Inferior parietal cortex (tissue), 1 donor: ENCODE results near the gene GPX4.
A peak's percentile ranks its signal among the peaks of the same experiment; 100 is the strongest.

Source experiments
- DNase-seq: peaks from one replicate; pipeline ENCODE4 v3.0.0-alpha.2; 2016; ENCODE audit errors: extremely low spot score

GPX4 gene

DNA sequence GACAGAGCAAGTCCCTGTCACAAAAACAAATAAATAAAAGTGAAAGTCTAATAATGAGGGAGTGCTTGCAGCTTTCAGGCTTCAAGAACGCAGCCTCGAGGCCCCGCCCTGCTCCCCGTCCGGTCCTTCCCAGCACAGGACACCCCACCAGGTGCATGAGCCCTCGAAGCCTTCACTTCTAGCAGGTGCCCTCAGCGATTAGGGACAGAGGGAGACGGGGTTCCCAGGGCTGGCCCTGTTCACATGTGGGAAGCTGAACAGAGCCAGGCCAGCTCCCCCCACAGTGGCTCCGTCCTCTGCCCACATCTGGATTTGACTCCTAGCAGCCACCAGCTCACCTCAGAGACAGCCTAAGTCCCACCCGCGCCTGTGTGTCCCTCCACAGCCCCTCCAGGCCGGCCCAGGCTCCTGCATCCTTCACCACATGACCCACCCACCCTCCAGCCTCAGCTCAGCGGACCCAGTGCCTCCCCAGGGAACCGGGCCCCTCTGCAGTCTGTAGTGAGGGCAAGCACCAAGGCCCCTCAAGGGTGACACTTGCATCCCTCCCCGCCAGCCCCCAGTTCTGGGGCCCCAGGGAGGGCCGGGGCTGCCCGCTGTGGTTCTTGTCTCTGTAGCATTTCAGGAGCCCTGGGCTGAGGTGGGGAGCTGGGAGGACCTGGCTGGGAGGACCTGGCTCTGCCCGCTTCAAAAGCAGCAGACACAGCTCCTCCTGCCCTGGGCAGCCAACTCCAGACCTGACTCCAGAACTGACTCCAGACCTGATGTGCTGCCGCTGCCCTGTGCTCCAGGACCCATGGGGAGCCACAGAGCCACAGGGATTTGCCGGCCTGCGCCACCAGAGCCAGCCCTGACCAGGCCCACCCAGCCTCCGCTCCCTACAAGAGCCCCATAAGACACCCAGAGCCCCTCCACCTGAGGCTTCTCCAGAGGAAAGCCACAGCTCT, 27.2 kb downstream of the GPX4 start:
- DNase-seq: no peak

DNA sequence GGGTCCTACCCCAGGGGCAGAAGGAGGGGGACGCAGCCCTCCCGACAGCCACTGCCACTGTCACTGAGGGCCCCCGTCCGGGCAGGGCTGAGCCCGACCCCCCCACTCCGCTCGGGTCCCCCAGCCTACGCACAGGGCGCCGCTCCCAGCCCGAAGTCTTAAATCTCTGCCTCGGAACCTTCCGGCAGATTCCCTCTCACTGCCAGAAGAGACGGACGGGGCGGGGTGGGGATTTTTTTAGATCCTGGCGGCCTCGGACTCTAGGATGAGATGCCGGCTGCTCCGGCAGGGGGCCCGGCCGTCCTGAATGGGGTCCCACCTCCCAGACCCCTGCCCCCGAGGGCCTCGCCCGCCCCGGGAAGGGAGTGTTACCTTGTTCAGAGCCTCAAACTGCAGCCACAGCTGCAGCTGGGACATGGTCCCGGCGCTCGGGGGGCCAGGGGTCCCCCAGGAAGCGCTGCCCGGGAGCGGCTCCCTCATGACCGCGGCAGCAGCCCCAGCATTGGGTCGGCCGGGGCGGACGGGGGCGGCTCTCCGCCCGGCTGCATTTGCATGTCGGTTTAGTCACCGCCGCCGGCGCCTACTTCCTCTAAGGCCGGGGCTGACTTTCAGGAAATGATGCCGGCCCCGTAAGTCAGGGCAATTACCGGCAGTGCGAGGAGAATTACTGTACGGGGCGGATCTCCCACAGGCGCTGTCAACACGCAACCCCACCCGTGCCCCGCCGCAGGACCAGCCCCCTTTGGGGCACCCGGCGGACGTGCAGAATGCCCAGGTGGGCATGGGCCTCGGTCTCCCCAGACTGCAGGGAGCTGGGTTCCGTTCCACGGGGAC, 28.1 kb downstream of the GPX4 start:
- DNase-seq: peak; percentile 8

DNA sequence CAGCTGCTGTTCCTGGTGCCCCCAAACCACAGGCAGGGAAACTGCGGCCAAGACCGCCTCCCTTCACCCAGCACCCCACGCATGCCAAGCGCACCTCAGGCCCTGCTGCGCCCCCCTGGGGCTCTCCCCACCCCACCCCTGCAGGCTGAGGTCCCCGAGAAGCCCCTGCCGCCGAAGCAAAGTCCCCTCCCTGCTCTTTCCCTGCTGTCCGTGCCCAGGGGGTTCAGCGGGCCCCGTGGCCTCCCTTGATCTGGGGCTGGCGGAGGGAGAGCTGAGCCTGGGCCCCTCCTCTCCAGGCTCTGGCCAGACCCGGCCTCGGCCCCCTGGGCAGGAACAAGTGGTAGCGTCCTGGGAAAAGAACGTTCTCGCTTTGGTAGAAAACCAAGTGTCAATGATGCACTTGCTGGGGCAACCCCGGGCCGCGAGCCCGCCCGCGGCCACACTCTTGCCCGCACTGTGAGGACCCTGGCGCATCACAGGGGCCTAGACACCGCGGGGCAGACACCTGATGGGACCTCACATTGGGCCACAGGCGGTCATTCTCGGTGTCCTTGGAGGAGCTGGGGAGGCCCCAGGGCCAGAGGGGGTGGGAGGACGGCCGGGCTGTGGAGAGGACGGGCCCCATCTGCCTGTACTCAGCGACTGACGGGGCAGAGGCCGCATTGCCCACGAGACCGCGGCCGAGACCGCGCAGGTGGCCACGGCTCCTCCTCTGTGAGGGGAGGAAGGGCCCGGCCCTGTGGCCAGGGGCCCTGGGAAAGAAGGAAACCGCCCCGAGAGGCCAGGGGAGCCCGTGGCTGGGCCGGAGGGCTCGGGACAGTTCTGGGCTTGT, 29.0 kb downstream of the GPX4 start:
- no peak for DNase-seq

DNA sequence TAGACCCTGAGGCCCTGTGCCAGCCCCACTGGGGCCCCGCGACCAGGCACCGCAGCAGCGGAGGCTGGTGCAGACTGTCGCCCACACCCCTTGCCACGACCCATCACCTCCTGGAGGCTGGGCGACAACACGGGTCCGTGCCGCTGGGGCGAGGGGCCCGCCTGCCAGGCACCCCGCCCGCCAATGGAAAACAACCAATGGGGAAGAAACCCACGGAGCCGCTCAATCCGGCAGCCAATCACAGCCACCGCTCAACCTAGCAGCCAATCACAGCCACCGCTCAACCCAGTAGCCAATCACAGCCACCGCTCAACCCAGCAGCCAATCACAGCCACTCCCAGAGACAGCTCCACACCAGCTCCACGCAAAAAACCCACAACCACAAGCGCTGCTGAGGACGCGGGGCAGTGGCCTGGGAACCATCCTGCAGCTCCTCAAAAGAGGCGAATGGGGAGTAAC, 29.7 kb downstream of the GPX4 start:
- DNase-seq: no peak

DNA sequence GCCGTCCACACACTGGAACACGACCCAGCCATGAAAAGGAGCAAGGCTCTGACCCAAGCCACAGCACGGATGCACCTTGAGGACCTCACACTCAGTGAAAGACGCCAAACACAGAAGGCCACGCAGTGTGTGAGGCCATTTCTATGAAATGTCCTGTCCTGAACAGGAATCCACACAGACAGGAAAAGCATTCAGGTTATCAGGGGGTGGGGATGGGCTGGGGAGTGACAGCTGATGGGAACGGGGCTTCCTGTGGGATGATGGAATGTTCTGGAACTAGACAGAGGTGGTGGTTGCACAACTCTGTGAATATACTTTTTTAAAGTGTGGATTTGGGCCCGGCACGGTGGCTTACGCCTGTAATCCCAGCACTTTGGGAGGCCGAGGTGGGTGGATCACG, 30.6 kb downstream of the GPX4 start:
- no peak for DNase-seq

DNA sequence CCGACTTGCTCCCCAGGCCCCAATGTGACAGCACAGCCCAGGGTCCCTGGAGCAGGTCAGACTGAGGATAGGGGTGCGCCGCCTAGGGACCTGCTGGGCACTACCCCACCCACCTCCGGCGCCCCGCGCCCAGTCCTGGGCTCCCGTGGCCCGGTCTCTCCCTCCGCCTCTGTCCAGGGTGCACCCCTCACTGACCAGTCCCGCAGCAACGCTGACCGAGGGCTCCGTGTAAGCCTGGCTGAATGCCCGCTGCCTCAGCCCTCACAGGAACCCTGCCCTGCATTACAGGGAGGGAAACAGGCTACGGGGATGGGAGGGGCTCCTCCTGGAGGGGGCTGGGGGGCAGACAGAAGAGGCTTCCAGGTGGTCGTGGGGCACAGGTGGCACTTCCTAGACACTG, 31.7 kb downstream of the GPX4 start:
- DNase-seq: no peak

DNA sequence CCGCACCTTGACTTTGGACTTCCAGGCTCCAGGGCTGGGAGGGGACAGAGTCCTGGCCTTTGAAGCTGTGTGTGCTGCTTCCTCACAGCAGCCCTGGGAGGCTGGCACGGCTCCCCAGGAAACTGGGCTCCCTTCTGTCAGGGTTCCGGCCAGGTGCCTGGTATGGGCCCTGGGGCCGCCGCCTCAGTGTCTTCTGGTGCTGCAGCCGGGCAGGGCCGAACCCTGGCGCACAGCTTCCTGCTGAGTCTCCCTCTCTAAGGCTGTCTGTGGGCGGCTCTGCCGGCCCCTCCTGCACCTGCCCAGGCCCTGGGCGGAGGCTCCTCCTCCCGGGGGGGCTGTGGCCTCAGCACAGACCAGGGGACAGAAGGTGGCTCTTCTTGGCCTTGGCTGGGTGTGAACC, 32.4 kb downstream of the GPX4 start:
- DNase-seq: no peak

DNA sequence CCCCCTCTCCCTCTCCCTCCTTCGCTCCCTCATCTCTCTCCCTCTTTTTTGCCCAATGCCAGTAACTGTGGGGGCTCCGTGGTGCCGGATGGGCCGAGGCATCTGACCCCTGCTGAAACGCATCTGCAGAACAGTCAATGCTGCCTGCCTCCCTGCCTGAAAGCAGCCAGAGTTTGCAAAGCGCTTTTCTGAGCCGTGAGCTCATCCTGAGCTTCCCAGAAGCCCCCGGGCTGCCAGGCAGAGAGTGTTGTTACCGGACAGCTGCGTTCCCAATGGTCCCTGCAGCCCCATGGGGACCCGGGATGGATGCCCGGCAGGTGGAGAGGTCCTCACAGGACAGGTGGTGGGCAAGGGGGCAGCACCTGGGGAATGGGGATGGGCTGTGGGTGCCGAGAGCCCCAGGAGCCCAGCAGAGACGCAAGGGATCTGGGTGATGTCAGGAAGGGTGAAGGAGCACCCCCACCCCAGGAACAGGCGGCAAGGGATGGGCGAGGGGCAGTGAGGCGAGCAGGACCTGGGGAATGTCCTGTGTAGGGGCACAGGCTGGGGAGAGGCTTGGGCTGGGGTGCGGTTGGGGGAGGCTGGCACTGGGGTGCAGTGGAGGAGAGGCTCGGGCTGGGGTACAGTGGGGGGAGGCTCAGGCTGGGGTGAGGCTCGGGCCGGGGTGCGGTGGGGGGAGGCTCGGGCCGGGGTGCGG, 33.0 kb downstream of the GPX4 start:
- no peak for DNase-seq

DNA sequence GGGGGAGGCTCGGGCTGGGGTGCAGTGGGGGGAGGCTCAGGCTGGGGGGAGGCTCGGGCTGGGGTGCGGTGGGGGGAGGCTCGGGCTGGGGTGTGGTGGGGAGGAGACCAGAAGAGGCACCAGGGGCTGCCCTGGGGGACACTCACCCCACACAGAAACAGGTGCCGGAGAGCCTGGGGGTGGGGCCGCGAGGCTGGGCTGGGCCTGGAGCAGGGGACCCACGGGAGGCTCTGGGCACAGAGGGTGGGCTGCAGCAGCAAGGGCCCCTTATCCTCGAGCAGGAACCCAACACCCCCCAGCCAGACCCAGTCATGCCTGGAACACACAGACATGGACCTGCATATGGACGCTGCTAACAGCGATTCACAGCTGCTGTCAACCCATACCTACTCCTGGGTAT, 34.3 kb downstream of the GPX4 start:
- DNase-seq: no peak

DNA sequence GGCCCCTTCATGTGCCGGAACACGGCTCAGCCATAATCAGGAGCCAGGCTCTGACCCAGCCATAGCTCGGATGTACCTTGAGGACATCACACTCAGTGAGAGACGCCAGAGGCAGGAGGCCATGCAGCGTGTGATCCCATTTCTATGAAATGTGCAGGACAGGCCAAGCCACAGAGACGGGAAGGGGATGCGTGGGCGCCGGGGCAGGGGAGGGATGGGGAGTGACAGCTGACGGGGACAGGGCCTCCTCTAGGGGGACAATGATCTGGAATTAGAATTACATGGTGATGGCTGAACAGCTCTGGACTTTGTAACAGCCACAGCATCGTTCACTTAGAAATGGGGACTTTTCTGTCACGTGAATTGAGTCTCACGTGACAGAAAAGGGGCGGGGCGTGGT, 35.3 kb downstream of the GPX4 start:
- no peak for DNase-seq

DNA sequence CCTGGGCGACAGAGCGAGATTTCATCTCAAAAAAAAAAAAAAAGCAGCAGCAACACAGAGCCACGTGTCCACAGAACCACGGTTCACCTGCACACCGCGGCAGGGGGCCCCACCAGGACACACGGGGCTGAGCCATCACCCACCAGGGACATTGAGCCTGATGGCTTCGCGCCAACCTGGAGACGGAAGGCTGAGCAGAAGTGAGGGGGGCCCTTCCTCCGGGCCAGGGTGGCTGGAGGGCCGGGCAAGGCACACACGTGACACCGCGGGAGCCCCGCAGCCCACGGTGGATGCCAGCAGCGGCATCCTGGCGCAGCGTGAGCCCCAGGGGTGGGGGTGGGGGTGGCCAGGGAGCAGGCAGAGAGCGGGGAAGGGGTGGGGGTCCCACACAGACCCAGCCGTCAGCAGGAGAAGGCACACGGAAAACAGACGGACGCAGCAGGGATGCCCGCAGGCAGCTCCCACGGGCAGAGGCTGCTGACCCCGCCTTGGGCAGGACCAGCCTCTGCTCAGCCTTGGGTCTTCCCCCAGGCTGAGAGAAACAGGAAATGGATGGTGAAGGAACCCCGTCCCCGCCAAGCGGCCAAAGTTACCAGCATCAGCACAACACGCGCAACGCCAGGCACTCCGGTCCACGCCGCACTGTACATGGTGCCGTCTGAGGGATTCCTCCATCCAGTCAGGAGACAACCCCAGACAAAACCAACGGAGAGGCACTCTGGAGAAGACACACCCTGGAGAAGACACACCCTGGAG, 36.7 kb downstream of the GPX4 start:
- no peak for DNase-seq

DNA sequence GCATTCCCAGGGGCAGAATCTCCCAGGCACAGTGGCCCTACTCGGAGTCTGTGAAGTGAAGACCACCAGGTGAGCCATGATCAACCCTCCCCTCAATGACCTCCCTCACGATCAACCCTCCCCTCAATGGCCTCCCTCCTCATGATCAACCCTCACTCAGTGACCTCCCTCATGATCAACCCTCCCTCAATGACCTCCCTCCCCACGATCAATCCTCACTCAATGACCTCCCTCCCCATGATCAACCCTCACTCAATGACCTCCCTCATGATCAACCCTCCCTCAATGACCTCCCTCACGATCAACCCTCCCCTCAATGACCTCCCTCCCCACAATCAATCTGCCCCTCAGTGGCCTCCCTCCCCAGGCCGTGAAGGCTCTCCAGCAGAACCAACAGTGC, 38.1 kb downstream of the GPX4 start:
- no peak for DNase-seq

DNA sequence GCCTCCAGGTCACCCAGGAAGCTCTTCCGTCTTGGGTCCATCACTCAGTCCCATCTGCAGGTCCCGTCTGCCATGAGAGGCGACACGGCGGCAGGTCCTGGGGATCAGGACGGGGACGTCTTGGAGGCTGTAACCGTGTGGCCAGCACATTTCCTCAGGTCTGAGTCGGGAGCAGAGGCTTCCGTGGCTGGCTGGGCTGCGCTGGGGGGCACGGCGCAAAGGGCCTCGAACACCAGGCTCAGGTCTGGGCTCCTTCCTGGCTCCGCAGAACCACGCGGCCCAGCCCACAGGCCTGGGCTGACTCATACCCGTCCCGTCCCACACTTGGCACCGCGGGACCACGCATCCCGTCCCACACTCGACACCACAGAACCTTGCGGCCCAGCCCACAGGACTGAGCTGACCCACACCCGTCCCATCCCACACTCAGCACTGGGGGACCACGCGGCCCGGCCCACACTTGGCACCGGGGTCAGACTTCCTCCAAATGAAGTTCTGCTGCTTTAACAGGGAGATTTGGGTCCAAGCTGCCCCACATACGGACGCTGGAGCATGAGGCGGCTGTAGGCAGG, 40.1 kb downstream of the GPX4 start:
- no peak for DNase-seq

DNA sequence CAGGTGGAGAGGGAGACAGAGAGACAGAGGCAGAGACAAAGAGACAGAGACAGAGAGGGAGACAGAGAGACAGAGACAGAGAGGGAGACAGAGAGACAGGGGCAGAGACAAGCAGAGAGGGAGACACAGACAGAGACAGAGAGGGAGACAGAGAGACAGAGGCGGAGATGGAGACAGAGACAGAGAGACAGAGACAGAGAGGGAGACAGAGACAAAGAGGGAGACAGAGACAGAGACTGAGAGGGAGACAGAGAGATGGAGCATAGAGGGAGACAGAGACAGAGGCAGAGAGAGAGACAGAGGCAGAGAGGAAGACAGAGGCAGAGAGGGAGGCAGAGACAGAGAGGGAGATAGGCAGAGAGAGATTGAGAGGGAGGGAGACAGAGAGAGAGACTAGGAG, 40.9 kb downstream of the GPX4 start:
- DNase-seq: no peak

DNA sequence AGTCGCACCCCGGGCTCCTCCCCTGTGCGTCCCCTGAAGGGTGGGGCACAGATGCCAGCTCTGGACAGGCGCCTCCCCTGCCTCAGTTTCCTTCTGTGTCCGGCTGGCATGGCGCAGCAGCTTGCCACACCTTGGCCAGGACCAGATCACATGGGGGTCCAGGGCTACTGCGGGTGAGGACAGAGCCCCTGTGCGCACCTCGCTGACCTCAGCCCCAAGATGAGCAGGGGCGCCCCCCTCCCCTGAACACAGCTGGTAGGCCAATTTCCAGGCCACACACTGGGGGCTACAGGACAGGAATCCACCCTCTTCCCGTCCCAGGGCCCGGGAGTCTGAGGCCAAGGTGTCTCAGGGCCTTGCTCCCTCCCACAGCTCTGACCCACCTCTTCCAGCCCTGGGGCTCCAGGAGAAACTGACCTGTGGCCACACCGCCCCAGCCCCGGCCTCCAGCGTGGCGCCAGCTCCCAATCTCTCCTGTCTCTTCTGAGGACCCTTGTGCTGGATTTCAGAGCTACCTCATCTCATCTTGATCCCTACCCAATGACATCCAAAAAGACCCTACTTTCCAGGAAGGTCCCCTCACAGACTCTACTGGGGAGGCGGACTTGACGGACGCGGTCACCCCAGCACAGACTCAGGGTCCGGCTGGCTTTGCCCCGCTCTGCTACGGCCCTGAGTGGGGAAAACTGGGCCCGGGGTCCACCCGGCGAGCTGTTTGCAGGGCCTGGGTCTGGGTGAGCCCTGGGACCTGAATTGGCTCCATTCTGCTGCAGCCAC, 42.0 kb downstream of the GPX4 start:
- DNase-seq: no peak

DNA sequence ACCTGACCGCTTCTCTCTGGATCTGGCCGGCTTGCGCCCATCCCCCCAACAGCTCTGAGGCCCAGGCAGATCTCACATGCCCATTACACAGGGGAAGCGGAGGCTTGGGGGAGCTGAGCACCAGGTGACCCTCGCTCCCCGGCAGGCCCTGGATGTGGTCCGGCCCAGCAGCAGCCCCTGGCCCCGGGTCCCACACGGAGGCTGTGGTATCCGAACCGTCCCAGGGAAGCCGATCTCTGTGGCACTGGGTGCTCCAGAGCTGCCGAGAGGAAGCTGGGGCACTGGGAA, 42.6 kb downstream of the GPX4 start:
- DNase-seq: no peak

DNA sequence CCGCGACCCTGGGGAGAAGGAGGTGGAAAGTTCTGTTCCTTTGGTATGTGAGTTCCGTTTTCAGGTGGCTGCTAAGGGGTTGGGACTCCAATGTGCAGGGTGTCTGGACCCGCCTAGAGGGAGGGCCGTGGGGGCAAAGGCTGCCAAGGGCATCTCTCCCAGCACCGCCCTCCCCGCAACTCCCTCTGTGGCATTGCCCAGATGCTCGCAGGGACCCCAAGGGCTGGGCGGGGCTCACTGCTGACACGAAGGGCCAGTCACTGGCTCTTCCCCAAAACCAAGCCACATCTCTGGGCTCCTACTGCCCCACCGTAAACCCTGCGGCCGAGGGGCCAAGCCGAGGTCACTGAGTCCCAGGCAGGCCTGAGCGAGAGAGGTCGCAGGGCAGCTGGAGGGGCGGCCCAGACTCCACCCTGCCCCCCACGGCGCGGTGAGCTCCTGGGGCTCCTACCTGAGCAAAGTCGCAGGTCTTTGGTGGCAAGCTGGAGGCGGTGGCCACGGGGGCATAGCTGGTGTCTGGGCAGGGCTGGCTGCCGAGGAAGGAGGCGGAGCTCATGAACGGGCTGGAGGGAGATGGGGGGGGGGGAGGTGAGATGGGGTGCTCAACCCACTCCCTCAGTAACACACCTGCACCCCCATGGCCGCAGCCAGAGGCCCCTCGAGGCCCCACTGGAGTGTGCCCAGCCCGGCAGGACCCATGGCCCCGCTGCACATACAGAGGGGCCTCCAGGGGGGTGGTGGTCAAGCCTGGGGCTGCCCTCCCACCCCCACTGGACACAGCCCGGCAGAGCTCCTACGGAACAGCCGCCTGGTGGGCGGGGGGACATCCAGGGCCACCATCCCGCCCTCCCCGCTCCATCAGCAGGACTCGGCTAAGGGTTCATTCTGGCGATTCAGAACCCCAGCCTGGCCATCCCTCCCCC, 43.3 kb downstream of the GPX4 start:
- no peak for DNase-seq

DNA sequence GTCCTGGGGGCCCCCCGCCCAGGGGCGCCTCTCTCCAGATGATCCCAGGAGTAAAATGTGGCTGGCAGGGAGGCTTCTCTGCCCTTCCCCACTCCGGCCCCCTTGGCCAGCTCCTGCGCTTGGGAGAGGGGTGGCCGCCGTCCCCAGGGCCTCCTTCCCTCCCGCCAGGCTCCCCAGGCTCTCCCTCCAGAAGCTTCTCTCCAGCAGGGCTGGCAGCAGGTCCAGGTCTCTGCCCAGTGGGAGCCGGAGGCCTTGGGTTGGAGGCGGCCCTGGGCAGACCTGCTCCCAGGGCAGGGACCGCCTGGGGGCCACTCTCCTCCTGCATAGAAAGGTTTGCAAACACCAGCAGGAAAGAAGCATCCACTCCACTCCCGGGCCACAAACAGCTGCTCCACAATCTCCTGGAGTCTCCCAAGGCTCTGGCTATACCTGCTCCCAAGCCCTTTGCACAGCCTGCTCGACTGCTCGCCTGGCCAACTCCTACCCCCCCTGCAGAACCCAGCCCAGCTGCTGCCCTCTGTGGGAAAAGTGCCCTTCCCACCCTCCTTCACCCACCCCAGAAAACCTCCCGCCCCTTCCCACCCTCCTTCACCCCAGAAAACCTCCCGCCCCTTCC, 44.2 kb downstream of the GPX4 start:
- DNase-seq: no peak
